NCI-H146 treated with DMSO at 0.1 percent for 48 hours (cell line): Measurements from ENCODE around the gene NTN5.
"Not testable (repeated sequence)": the region's sequence is repeated elsewhere in the genome, so short reads cannot be mapped to it uniquely, and the experiment has no call there.

Experiments
- DNase-seq: peaks from one replicate; lab custom pipeline; 2025; ENCODE audit not compliant: unreplicated experiment; lab: John Stamatoyannopoulos, UW

NTN5 gene

DNA sequence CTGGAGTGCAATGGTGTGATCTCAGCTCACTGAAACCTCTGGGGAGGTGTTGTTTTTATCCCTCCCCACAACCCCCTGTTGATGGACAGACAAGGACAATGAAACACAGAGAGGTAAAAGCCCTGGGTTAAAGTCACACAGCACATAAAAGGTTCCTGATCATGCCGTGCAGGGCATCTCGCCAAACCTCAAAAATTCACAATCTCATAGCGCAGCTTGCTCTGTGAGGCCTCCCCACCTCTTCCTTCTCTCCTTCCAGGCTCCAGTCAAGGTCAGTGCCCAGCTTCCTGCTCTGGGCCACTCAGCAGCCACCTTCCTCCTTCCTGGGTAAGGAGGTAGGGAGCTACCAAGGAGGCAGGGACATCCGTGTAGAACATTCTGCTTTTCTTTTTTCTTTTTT lies 25.2 kb upstream of the NTN5 start:
- DNase-seq: no peak

DNA sequence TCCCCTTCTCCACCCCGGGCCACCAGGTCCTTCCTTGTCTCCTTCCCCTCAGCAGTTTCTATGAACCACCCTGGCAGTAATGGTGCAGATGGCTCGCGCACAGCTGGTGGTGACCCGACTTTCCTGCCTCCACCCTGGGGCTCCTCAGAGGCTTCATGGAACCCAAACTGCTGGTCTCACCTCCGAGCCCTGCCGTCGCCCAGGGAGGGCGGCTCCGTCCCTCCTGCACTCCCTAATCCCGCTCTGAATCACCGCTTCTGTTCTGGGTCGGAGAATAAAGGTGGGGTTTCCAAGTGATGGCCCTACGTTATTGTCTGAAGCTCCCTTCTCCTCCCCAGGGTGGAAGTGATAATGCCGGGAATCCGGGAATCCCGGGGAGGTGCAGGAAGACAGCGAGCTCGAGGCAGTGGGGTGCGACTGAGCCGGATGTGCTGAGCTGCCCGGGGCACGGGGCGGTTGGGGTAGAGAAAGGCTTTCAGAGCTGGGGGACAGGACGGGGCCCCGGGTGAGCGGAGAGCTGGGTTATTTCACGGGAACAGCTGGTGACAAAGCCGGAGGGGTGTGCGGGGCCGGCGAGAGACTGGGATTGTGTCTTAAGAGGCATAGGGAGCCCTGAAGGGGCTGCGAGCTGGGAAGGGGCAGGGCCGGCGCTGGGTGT lies 23.7 kb upstream of the NTN5 start:
- DNase-seq: no peak

DNA sequence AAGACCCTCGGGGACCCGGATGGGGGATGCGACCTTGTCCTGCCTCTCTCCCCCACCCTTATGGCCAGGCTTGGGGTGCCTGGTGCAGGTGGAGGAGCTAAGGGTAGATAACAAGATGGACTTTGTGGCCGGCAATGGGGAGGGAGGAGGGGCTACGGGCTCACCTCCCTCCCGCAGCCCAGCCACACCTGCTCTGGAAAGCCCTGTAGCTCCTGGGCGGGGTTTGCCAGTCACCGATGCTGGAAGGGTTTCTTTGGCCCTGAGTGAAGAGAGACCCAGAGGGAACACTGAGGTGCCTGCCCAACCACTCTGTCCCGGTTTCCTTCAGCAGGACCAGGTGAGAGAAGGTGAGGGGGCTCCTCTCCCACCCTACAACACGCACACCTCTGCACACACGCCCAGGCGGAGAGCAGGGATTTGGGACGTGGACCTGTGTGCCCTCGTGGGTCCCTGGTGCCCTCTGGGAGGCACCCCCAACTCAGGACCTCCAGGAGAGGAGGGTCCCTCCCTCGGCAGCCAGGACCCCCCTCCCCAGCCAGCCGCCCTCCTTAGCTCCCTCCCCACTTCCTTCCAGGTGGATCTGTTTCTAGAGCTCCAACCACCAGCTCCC lies 23.0 kb upstream of the NTN5 start, which contains the start of gene FUT2:
FUT2 (plus strand) TSS at position 229 of the 610 bp plus-strand sequence. CDS start 6,986 bp downstream, outside the sequence.
- peak; percentile 35 for DNase-seq

DNA sequence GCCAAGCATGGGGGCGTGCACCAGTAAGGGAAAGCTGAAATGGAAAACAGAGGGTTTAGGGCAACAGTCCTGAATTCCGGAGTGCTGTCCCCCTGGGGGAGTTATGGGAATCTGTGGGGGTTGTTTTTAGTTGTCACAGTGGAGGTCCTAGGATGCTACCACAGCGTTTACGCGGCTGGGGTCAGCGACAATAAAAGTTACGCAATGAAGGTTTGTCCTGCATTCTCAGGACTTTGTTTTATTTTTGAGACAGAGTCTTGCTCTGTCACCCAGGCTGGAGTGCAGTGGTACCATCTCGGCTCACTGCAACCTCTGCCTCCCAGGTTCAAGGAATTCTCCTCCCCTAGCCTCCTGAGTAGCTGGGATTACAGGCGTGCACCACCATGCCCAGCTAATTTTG lies 20.8 kb upstream of the NTN5 start:
- not testable (repeated sequence) for DNase-seq

DNA sequence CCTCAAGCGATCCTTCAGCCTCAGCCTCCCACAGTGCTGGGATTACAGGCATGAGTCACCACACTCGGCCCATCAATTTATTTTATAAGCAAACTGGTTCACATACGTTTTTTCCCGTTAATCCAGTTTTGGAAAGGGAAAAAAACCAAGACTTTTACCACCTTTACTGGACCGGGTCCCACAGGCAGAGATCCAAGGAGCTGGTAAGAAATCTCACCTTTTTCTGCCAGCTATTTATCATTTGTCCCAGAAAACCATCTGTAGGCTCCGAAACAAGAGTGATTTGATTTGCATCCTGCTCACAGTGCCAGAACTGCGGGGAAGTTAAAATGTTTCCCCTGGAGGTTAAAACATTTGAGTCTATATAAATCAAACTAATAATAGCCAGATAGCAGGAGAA lies 16.6 kb upstream of the NTN5 start:
- no peak for DNase-seq

DNA sequence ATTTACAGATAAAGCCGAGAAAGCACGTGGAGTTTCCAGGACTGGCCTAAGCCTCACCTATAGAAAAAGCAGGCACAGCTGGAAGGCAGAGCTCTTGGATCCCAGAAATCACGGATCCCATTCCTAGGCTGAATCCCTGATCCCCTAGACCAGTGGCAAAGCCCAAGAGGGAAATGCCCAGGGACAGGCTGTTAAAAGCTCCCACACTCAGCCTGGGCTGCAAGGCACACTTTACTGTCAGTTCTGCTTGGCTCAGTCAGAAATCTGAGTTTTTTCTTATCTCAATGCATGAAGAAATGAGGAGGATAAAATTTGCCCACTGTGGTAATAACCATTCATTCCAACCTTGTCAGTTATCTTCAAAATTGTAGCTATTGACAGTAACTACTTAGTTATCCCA lies 15.0 kb upstream of the NTN5 start:
- DNase-seq: no peak

DNA sequence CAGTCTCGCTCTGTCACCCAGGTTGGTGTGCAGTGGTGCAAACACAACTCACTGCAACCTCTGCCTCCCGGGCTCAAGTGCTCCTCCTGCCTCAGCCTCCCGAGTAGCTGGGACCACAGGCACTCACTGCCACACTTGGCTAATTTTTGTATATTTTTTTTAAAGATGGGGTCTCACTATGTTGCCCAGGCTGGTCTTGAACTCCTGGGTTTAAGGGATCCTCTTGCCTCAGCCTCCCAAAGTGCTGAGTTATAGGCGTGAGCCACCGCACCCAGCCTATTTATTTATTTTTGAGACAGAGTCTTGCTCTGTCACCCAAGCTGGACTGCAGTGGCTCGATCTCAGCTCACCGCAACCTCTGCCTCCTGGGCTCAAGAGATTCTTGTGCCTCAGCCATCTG lies 13.8 kb upstream of the NTN5 start:
- DNase-seq: not testable (repeated sequence)

DNA sequence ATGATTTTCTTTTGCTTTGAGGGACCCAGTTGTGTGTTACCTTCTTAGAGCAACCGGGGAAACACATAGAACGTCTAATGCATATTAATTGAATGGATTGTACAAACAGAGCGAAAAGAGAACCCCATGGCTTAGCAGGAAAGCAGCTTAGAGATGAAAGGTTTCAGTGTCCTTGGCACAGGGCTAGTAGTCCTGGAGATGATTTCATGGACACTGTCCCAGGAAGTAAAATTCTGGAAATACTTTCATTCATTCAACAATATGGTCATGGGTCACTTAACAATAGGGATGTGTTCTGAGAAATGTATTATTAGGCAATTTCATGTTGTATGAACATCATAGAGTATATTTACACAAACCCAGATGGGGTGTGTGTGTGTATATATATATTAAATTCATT lies 13.3 kb upstream of the NTN5 start:
- no peak for DNase-seq

DNA sequence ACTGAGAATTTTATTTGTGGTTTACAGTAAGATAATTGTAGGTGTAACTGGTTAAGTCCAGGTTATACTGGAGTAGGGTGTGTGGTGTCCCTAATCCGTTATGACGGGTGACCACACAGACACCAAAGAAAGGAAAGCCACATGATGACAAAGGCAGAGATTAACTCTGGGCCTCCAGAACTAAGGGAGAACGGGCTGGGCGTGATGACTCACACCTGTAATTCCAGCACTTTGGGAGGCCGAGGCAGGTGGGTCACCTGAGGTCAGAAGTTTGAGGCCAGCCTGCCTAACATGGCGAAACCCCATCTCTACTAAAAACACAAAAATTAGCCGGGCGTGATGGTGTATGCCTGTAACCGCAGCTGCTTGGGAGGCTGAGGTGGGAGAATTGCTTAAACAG lies 12.8 kb upstream of the NTN5 start:
- no peak for DNase-seq

DNA sequence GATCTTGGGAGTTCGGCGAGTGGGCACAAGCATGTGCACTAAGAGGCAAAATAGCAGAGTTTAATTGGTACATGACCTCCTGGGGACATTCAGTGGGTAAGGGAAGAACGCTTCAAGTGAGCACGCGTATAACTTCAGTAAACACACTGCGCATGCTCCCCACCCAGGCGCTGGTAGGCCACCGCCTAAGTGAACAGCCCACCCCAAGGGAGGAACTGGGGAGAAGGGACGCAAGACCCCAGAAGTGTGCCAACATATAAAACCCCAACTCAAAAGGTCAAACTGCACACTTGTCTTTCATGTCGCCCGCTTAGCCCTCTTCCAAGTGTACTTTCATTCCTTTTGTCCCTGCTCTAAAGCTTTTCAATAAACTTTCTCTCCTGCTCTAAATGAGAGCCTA lies 10.5 kb upstream of the NTN5 start:
- no peak for DNase-seq

DNA sequence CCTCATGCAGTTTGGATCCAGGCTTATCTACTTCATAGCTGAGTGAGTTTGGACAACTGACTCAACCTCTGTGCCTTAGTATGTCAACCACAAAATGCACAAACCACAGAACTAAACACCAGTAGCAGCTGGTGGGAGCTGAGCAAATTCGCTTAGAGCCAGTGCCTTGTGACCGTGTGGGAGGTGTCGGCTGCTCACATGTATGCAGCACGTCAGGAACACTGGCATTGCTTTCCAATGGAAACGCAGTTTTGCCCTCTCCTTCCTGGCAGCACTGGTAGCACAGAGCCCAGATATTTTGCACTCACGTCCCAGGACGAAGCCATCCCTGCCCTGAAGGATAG lies 8.3 kb upstream of the NTN5 start:
- DNase-seq: no peak

DNA sequence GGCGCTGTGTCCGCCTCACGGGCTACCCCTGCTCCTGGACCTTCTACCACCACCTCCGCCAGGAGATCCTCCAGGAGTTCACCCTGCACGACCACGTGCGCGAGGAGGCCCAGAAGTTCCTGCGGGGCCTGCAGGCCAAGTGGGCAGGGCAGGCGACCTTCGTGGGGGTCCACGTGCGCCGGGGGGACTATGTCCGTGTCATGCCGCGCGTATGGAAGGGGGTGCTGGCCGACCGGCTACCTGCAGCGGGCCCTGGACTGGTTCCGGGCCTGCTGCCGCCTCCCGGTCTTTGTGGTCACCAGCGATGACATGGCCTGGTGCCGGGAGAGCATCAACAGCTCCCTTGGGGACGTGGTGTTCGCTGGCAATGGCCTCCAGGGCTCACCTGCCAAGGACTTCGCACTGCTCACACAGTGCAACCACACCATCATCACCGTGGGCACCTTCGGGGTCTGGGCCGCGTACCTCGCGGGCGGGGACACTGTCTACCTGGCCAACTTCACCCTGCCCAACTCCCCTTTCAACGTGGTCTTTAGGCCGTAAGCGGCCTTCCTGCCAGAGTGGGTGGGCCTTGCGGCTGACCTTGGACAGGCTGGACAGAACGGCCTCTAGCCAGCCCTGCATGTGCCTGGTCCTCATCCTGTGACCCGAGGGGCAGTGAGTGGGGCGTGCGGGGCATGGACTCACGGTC lies 7.8 kb upstream of the NTN5 start:
- no peak for DNase-seq

DNA sequence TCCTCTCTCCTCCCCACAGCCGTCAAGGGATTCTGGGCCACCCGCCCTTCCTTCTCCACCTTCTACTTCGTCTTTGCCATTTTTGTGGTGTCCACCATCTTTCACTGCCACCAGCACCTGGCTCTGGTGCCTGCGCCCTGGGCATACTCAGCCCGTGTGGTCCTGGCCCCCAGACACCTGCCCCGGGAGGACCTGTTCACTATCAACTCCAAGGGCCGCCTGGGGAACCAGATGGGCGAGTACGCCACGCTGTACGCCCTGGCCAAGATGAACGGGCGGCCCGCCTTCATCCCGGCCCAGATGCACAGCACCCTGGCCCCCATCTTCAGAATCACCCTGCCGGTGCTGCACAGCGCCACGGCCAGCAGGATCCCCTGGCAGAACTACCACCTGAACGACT lies 7.2 kb upstream of the NTN5 start:
- not testable (repeated sequence) for DNase-seq

DNA sequence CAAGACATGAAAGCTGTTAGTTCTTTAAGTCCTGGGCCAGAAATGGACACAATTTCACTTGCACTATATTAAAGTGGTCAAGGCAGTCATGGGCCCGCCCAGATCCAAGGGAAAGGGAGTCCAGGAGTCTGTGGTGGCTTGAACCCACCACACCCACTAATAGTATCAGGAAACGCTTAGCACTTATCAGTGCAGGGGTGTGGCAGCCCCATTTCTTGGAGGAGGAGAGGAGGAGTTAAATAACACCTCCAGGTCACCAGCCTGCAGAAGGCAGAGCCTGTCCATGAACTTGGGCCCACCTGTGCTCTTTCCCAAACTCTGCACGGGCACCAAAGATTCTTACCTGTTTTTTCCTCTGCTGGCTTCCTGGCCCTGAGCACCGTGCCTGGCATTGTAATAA lies 5.4 kb upstream of the NTN5 start:
- DNase-seq: no peak

DNA sequence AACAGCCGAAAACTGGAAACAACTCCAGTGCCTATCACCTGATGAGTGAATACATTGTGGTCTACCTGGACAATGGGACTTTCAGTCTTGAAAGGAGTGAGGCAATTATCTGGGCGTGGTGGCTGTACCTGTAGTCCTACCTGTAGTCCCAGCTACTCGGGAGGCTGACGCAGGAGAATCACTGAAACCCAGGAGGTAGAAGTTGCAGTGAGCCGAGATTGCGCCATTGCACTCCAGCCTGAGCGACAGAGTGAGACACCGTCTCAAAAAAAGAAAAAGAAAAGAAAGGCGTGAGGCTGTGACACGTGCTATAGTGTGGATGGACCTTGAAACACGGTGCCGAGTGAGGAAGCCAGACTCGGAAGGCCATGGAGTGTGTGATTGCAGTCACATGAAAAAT lies 4.1 kb upstream of the NTN5 start:
- DNase-seq: peak; percentile 12

DNA sequence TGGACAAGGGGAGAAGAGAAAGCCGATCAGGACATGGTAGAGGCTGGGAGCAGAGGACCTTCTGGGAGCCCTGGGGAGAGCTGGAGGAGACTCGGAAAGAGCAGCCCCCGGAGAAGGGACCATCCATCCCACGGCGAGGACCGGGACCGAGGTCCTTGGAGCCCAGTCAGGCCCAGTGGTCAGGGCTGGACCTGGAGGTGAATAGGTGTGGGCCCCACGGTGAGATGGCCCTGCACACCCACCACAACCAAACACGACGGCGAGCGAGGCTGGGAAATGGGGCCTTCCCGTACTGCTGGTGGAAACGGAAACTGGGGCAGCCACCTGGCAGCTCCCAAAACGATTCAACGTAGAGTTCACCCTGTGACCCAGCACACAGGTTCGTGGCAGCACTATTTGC lies 3.7 kb upstream of the NTN5 start:
- no peak for DNase-seq

DNA sequence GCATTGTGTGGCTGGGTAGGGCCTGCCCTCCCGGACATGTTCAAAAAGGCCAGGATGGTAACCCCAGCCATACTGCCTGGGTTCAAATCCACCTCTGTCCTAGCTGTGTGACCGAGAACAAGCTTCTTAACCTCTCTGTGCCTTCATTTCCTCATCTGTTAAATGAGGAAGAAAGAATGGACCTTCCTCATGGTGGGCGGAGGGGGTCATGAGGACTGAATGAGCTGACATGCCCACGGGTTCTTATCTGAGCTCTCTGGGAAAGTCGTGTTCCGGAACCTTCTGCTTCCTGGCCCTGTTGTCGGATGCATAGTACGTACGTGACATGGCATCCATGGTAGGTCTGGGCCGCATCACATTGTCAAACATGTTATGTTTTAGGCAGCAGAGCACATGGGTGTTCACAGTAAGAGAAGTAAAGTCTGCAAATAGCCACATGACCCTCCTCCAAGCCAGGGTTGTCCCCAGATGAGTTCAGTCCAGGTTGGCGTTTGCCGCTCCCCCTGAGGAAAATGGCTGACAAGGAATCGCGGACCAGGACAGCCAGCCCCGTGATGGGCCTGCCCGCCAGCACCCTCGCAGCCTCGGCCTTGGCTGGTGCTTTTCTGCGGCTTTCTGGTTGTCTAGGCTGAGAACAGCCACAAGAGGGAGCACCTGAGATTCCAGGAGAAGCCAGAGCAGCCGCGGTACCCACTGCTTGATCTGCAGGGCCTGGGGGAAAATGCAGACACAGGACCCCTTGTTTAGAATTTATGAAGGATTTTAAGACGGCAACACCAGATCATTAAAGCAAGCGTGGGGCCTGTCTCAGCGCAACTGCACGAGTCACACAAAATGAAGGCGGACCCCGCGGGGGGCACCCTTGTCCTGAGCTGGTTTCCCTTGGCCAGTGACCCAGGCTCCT lies 2.4 kb upstream of the NTN5 start:
- DNase-seq: peak; percentile 69

DNA sequence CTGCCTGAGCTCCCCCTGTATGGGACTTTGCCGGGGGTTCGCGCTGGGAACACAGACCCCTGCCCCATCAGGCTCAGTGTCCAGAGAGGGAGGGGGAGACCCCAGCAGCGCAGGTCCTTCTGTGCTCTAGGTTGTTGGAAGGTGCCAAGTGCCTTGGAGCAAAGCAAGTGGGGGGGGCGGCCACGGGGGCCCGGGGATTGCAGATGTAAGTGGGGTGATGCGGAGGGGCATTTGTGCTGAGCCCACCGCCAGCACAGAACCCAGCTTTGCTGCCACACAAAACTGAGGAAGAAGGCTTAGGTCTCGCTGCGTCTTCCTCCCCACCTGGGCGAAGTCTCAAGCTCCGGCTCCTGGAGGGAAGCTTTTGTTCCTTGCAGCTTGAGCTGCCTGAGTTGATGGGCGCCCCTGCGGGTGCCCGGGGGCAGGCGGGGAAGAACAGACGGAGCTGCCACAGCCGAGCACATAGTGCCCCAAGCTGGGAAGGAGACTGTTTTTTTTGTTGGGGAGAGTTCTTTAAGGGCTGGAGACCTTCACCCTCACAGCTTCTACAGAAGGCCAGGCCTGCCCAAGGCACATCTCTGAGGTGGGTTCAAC lies 1.5 kb upstream of the NTN5 start:
- no peak for DNase-seq

DNA sequence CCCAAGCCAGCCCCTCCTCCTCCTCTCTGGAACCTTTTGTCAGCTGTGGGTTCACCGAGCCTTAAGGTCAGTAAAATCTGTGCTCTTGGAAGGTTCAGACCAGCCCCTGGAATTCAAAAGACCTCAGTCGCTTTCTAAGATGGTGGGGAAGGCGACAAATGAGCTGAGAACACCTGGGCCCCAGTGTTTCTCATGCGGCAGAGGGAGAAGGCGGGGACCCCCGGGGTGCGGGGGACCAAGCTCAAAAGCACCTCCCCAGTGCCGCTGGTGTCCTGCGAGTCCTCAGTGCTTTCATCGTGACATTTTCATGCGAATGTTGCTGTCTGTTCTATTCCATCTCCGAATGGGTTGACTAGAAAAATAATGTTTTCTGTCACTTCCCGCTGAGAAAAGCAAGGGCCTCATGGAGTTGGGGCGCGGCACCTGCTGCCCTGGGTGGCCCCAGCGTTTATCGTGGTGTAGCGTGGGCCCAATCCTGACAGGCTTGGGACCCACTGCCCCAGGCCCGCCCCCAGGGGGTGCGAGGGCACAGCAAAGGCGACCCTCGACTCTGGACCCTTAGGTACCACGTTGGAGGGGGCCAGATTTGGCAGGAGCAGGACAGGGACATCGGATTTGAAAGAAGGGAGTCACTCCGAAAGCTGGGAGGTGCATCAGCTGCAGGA lies 751 bp upstream of the NTN5 start:
- DNase-seq: no peak

DNA sequence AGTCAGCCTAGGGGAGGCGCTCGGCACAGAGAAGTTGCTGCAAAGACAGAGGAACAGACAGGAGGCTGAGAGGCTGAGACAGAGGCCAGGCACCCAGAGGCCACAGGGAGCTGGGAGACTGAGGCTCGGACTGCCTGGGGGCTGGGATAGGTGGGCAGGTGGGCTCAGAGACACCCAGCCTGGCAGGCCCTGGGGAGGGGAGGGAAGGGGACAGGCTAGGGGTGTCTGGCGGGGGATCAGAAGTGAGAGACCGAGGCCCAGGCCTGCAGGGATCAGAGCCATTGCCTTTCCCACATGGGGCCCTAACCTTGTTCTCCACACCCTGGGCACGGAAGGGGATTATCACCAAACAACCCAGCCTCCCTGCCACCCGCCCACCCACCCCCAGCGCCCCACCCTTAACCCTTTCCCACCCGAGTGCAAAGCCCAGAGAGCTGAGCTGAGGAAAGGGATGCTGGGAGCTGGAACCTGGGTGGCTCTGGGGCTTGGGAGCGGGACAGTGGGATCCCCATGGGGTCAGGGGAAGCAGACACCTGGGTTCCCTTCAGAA lies 1.3 kb downstream of the NTN5 start:
- no peak for DNase-seq
